ENCODE measurements around the gene TBR1.

The TBR1 gene

GRCh38 chr2:161415034-161415986 is 787 bp upstream of the TBR1 start:
- DNase-seq (ENCODE audit: low spot score): no peak

GRCh38 chr2:161416708-161417437 is 776 bp downstream of the TBR1 start:
- DNase-seq (ENCODE audit: low spot score): no peak

- no peak for DNase-seq (ENCODE audit: low spot score)
Observed at GRCh38 chr2:161417438-161418274, 1.6 kb downstream of the TBR1 start.

- no peak for DNase-seq (ENCODE audit: low spot score)
Observed at GRCh38 chr2:161418275-161418714, 2.2 kb downstream of the TBR1 start.

GRCh38 chr2:161418715-161419637 is 2.9 kb downstream of the TBR1 start:
- DNase-seq (ENCODE audit: low spot score): peak; percentile 78

GRCh38 chr2:161419638-161420190 is 3.6 kb downstream of the TBR1 start:
- no peak for DNase-seq (ENCODE audit: low spot score)

- no peak for DNase-seq (ENCODE audit: low spot score)
Observed at GRCh38 chr2:161420406-161421074, 4.4 kb downstream of the TBR1 start.

GRCh38 chr2:161421686-161422085 is 5.6 kb downstream of the TBR1 start:
- no peak for DNase-seq (ENCODE audit: low spot score)

- no peak for DNase-seq (ENCODE audit: low spot score)
Observed at GRCh38 chr2:161422816-161423403, 6.8 kb downstream of the TBR1 start.

- DNase-seq (ENCODE audit: low spot score): no peak
Observed at GRCh38 chr2:161423421-161424393, 7.6 kb downstream of the TBR1 start.

GRCh38 chr2:161424394-161424769 is 8.3 kb downstream of the TBR1 start:
- DNase-seq (ENCODE audit: low spot score): no peak

GRCh38 chr2:161424891-161425727 is 9.0 kb downstream of the TBR1 start:
- no peak for DNase-seq (ENCODE audit: low spot score)

GRCh38 chr2:161425728-161426454 is 9.8 kb downstream of the TBR1 start:
- DNase-seq (ENCODE audit: low spot score): no peak

GRCh38 chr2:161426455-161426921 is 10.4 kb downstream of the TBR1 start:
- DNase-seq (ENCODE audit: low spot score): no peak

GRCh38 chr2:161426922-161427663 is 11.0 kb downstream of the TBR1 start:
- DNase-seq (ENCODE audit: low spot score): no peak
